Measurements from ENCODE around the gene TSPAN13. TPM values are rescaled to one million over a fixed set of nuclear protein-coding genes. Genes with fewer than 3 reads are reported as not detected.

Gene TSPAN13
- total and polyA plus RNA-seq, 2 donors (not counting 1 experiment from before 2014, with no cell fraction given) = 23.0 to 26.2 TPM

DNA sequence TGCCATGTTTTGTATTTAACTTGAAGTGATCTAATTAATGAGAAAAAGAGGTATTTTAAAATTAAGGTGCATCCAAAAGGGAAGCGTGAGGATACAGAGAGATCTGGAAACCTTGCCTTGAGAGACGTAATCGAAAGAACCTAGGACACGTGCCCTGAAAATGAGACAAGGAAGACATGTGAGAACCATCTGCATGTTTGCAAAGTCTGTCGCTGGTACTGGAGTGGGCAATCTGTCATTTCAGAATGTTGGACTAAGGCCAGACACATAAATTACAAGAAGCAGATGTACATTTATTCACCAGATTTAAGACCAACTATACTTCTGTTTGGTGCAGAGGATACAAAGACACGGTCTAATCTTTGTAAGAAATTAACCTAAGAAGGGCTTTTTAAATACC lies 42.1 kb downstream of the TSPAN13 start:
- H3K27ac ChIP-seq (ENCODE audit: low read length in 2 of 2) = no peak overlapping the region
- DNase-seq (no peak), ATAC-seq (ENCODE audit: low read depth) (no peak)
- H3K27ac Mint-ChIP-seq = no peak overlapping the region
- H3K9ac ChIP-seq (ENCODE audit: low read length) = no peak overlapping the region
- no peak overlapping the region for H2AFZ ChIP-seq (ENCODE audit: insufficient read depth, low read depth, low read length, poor library complexity, severe bottlenecking)
- no peaks in the 10 kb centered on the region for H3K27me3 ChIP-seq (replicated peaks in 1 of 4; ENCODE audit: control extremely low read depth in 1 of 4, control insufficient read depth in 3 of 4, insufficient read depth in 4 of 4, low read length in 3 of 4)
- H3K4me3 ChIP-seq (ENCODE audit: control extremely low read depth in 1 of 5, extremely low read depth in 1 of 5, insufficient read depth in 1 of 5, low read depth in 2 of 5, low read length in 4 of 5) = no peak overlapping the region
- H4K20me1 ChIP-seq (ENCODE audit: control insufficient read depth, insufficient read depth, low read length, poor library complexity, severe bottlenecking) = no peaks in the 10 kb centered on the region
- CTCF ChIA-PET = interaction anchor here (0.8 kb wide), 1 partner anchor 90 kb away, joined by 3 read pairs; no protein-coding TSS in a partner anchor
- POLR2A ChIA-PET = interaction anchor here (0.6 kb wide), 1 partner anchor 573 kb away, joined by 3 read pairs; no protein-coding TSS in a partner anchor
- 40% methylated on average over 4 of the region's 6 CpGs for WGBS (ENCODE audit: insufficient coverage)
- H3K4me1 Mint-ChIP-seq = no peaks in the 10 kb centered on the region
- no peak overlapping the region for H3K4me3 Mint-ChIP-seq
- no peaks in the 10 kb centered on the region for H3K9me3 ChIP-seq (ENCODE audit: control extremely low read depth in 1 of 3, control insufficient read depth in 2 of 3, insufficient read depth in 1 of 3, low read length in 2 of 3)
- intact Hi-C loops (cut with micrococcal nuclease) = no loop called here
- no peak for TF ChIP-seq EZH2 (IDR thresholded peaks at IDR 0.05; ENCODE audit: borderline replicate concordance, insufficient read depth, low read depth, low read length, poor library complexity, severe bottlenecking)
- TF ChIP-seq, protein P1, sequence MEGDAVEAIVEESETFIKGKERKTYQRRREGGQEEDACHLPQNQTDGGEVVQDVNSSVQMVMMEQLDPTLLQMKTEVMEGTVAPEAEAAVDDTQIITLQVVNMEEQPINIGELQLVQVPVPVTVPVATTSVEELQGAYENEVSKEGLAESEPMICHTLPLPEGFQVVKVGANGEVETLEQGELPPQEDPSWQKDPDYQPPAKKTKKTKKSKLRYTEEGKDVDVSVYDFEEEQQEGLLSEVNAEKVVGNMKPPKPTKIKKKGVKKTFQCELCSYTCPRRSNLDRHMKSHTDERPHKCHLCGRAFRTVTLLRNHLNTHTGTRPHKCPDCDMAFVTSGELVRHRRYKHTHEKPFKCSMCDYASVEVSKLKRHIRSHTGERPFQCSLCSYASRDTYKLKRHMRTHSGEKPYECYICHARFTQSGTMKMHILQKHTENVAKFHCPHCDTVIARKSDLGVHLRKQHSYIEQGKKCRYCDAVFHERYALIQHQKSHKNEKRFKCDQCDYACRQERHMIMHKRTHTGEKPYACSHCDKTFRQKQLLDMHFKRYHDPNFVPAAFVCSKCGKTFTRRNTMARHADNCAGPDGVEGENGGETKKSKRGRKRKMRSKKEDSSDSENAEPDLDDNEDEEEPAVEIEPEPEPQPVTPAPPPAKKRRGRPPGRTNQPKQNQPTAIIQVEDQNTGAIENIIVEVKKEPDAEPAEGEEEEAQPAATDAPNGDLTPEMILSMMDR (IDR thresholded peaks at IDR 0.05) = no peak
- no peak overlapping the region for H3K4me2 ChIP-seq (replicated peaks; ENCODE audit: low read depth, low read length, poor library complexity, severe bottlenecking)
- no peaks in the 10 kb centered on the region for H3K36me3 ChIP-seq (replicated peaks in 1 of 2; ENCODE audit: control extremely low read depth in 1 of 2, control insufficient read depth in 1 of 2, extremely low read depth in 1 of 2, insufficient read depth in 2 of 2, low read length in 1 of 2)
- no peaks in the 10 kb centered on the region for H3K4me1 ChIP-seq (ENCODE audit: control insufficient read depth in 2 of 2, insufficient read depth in 2 of 2, low read length in 2 of 2)
- H3K9me3 Mint-ChIP-seq (ENCODE audit: insufficient read depth) = no peaks in the 10 kb centered on the region
- no peaks in the 10 kb centered on the region for H3K27me3 Mint-ChIP-seq
- H3K79me2 ChIP-seq (ENCODE audit: control insufficient read depth, insufficient read depth, low read length) = no peaks in the 10 kb centered on the region

DNA sequence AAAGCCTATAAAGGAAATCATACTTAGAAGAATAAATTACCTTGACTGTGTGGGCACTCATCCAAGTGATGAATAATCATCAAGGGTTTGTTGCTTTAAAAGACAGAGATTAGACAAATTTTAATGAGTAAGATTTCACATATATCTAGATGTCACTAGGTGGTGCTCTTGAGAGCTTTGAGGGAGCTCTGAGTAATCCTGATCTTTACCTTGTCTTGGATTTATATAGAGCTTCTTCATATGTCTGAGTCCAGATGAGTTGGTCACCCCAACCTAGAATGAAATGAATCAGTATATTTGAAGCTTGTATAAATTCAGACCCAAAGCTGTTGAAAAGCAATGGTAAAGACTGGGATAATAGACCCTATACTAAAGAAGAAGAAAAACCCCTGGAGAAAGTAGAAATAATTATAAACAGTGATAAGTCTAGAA lies 47.6 kb downstream of the TSPAN13 start:
- Histone ChIP-seq H3K9me3 (ENCODE audit: control extremely low read depth in 1 of 3, control insufficient read depth in 2 of 3, insufficient read depth in 1 of 3, low read length in 2 of 3) (no peaks in the 10 kb centered on the region), H3K79me2 (ENCODE audit: control insufficient read depth, insufficient read depth, low read length) (no peaks in the 10 kb centered on the region), H3K4me3 (ENCODE audit: control extremely low read depth in 1 of 5, extremely low read depth in 1 of 5, insufficient read depth in 1 of 5, low read depth in 2 of 5, low read length in 4 of 5) (no peak overlapping the region), H3K27ac (ENCODE audit: low read length in 2 of 2) (no peak overlapping the region), H2AFZ (ENCODE audit: insufficient read depth, low read depth, low read length, poor library complexity, severe bottlenecking) (no peak overlapping the region), H3K4me2 (replicated peaks; ENCODE audit: low read depth, low read length, poor library complexity, severe bottlenecking) (no peak overlapping the region), H3K9ac (ENCODE audit: low read length) (no peak overlapping the region), H3K27me3 (replicated peaks in 1 of 4; ENCODE audit: control extremely low read depth in 1 of 4, control insufficient read depth in 3 of 4, insufficient read depth in 4 of 4, low read length in 3 of 4) (no peaks in the 10 kb centered on the region), H4K20me1 (ENCODE audit: control insufficient read depth, insufficient read depth, low read length, poor library complexity, severe bottlenecking) (no peaks in the 10 kb centered on the region), H3K36me3 (replicated peaks in 1 of 2; ENCODE audit: control extremely low read depth in 1 of 2, control insufficient read depth in 1 of 2, extremely low read depth in 1 of 2, insufficient read depth in 2 of 2, low read length in 1 of 2) (no peaks in the 10 kb centered on the region), H3K4me1 (ENCODE audit: control insufficient read depth in 2 of 2, insufficient read depth in 2 of 2, low read length in 2 of 2) (no peaks in the 10 kb centered on the region)
- H3K4me3 Mint-ChIP-seq = no peak overlapping the region
- peak; percentile 36 for ATAC-seq (ENCODE audit: low read depth)
- intact Hi-C loops (cut with micrococcal nuclease) = loop anchor here (1.0 to 10.0 kb wide), 3 partner anchors 50 to 117 kb away; no protein-coding TSS in a partner anchor
- no peaks in the 10 kb centered on the region for H3K4me1 Mint-ChIP-seq
- no peak overlapping the region for H3K27ac Mint-ChIP-seq
- POLR2A ChIA-PET = no interaction called here
- H3K27me3 Mint-ChIP-seq = no peaks in the 10 kb centered on the region
- no peaks in the 10 kb centered on the region for H3K9me3 Mint-ChIP-seq (ENCODE audit: insufficient read depth)
- CTCF ChIA-PET = interaction anchor here (0.6 to 3.7 kb wide), 21 partner anchors 14 to 182 kb away, joined by 3 to 40 read pairs (median 5); partner anchors contain the start of gene TSPAN13
- peak; percentile 40 for DNase-seq
- TF ChIP-seq EZH2 (IDR thresholded peaks at IDR 0.05; ENCODE audit: borderline replicate concordance, insufficient read depth, low read depth, low read length, poor library complexity, severe bottlenecking) = no peak
- TF ChIP-seq, protein P1 (IDR thresholded peaks at IDR 0.05) = peak; percentile 64

Data from B cell (primary cell).